ENCODE results near the gene ITIH2.

DNA sequence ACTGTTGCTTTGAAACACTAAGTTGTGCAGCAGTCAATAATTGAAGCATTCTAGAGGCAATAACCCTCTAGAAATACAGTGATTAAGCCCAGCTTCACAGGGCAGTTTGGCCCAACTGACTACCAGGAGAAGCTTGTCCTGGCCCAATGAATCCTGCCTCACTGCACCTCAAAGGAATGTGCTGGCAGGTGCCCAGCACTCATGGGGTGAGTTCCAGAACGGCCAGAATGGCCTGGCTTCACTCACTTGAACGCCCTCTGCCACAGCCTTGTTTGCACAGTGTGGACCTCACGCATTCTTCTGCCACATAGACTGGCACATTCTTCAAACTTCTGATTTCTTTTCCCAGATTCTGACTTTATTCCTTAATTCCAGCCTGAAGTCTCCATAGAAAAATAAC lies 6.6 kb upstream of the ITIH2 start:
- TF ChIP-seq POLR2AphosphoS5 (IDR thresholded peaks at IDR 0.05; ENCODE audit: low read depth) (no peak), REST (IDR thresholded peaks at IDR 0.05; ENCODE audit: insufficient replicate concordance, low read depth) (no peak), GABPA (IDR thresholded peaks at IDR 0.05; ENCODE audit: low read depth) (no peak)
- TF ChIP-seq, protein P1, sequence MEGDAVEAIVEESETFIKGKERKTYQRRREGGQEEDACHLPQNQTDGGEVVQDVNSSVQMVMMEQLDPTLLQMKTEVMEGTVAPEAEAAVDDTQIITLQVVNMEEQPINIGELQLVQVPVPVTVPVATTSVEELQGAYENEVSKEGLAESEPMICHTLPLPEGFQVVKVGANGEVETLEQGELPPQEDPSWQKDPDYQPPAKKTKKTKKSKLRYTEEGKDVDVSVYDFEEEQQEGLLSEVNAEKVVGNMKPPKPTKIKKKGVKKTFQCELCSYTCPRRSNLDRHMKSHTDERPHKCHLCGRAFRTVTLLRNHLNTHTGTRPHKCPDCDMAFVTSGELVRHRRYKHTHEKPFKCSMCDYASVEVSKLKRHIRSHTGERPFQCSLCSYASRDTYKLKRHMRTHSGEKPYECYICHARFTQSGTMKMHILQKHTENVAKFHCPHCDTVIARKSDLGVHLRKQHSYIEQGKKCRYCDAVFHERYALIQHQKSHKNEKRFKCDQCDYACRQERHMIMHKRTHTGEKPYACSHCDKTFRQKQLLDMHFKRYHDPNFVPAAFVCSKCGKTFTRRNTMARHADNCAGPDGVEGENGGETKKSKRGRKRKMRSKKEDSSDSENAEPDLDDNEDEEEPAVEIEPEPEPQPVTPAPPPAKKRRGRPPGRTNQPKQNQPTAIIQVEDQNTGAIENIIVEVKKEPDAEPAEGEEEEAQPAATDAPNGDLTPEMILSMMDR (IDR thresholded peaks at IDR 0.05; ENCODE audit: insufficient read depth, low read length): no peak
